Stimulated activated CD4-positive, alpha-beta T cell treated with anti-CD3 and anti-CD28 coated beads, Interleukin-2, amount 100 ng/mL, for 4 hours (primary cell): Measurements from ENCODE around the gene PLXNA1.

Experiments
- DNase-seq: peaks from one replicate; pipeline ENCODE4 v3.0.0-alpha.2; 2020; ENCODE audit warnings: low read depth

The PLXNA1 gene

DNA sequence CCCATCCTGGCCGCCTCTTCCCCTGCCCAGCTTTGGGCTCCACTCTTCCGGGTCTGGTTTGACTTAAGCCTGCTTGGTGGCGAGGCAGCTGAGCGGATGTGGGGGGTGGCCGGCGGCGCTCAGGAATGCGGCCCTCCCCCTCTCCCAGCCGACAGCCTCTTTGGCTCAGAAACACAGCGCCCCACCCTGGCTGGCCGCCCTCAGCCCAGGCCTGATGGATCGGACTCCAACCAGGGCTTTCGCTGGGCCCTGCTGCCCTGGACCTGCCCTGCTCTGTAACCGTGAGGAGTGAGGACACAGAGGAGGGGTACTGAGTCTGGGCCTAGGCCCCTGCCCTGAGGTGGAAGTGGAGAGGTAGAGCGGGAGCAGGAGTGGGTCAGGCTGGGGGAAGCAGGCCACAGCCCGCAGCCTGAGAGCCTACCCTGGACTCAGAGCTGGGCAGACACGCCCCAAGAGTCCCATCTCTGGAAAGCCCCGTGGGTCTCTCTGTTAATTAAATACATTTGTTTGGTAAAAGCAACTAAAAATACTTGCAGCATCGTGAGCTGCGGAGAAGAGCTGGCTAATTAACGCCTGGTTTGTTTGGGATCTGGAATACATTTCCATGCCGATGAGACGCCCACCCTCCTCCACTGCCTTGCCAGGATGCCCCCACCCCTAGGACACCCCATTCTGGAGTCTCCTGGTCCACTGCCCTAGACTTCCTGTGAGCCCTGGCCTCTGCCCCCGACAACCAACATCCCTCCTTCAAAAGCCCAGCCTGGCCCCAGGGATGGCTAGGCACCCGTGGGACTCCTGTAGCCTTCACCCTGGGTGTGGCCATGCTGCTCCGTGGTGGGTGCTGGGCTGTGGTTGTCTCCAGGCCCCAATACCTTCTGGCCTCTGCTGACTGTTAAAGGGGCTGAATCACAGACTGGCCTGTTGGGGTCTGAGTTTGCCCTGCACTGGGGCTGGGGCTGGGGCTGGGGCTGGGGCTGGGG, 19.6 kb downstream of the PLXNA1 start:
- no peak for DNase-seq

GRCh38 chr3:127003175-127003555, 20.2 kb downstream of the PLXNA1 start:
- DNase-seq: no peak

- no peak for DNase-seq
Measured at GRCh38 chr3:127003601-127004280, 20.8 kb downstream of the PLXNA1 start.

- no peak for DNase-seq
Measured at GRCh38 chr3:127004641-127005397, 21.9 kb downstream of the PLXNA1 start.

DNA sequence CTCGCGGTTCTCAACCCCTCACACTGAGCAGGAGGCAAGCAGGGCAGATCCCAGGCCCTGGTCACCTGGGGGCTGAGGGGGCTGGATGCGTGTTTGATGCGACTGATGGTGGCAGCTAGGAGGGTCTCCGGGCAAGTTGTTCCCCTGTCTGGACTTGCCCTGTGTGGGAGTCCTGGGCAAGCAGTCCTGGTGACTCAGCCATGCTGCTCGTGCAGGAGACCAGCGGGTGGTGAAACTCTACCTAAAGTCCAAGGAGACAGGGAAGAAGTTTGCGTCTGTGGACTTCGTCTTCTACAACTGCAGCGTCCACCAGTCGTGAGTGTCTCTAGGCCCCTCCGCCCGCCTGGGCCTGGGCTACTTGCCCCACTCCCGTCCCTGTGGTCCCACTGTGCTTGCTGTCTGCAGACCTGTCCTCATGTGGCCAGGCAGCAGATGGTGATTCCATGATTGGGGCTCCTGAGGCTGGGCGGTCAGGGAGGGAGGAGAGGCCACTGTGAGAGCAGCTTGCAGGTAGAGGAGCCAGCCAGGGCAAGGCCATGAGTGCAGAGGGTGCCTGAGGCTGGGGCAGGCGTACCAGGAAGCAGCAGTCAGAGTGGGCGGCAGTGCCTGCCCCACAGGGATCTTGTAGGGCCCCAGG, 23.1 kb downstream of the PLXNA1 start:
- no peak for DNase-seq

DNA sequence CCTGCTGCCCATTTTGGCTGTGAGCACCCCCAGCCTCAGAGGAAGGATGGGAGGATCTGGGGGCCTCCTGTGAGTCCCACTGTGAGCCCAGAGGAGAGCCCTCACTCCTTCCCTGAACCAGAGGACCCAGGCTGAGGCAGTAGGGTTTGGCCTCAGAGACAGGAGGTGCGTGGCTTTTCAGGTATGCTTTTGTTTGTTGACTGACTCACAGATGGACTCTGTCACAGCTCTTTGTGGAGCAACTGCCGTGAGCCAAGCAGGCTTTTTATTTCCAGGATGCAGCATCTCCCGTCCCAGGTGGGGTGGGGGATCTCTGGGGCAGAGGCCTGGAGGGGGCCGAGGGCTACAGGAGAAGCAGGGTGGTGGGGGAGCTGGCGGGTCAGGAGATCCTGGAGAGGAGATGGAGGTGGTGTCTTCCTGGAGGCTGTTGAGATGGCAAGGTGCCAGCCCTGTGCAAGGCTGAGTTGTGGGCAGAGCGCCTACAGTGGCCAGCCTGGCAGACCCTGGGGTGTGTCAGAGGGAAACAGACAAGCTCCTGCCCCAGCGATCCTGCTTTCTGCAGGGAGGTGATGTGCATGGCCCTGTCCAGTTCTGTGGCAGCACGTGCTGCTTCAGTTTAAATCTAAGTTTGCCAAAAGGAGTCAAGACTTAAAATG, 24.0 kb downstream of the PLXNA1 start:
- DNase-seq: no peak

DNA sequence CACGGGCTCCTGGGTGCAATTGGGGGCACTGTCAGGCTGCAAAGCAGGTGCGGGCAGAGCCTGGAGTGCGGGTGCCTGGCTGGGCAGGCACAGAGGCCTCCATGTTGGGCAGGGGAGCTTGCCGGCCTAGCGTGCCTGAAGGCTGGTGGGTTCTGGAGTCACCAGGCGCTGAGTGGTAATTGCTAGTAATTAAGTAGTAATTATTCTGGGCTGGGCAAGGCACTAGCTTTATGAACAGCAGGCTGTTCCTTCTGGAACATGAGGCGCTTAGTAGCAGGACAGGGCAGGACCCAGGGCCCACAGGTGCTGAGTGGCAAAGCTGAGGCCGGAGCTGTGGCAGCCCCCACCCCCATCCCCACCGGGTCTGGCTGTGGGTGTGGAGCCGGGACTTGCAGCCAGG, 25.3 kb downstream of the PLXNA1 start:
- DNase-seq: no peak

- no peak for DNase-seq
Measured at GRCh38 chr3:127009531-127009930, 26.6 kb downstream of the PLXNA1 start.

DNA sequence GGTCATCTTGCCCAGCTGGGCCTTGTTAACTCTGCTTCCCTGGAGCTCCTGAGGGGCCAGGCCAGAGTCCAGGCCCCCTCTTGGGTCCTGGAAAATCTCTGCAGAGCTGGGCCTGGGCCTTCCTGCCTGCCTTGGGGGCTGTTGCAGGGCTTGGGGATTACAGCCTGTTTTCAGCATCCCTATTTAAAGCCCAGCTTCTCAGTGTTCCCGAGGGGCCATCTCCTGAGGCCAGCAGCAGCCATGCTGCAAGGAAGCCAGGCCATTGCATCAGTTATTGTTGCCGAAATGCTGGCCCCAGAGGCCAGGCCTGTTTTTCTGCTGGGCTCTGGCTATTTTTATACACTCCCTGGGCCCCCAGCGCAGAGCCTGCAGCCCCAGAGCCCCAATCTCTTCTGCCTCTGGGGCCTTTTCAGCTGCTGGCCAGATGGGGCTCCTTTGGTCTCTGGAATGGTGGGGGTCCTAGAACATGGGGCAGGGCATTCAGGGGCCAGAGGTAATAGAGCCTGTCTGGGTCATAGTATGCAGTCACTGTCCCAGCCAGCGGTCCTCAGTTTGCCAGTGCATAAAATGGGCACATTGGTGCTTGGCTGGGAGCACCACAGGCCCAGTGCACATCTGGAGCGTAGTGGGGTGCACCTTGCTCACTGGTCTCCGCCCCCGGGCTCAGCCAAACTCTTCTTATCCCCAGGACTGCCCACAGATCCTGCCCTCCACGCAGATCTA, 28.5 kb downstream of the PLXNA1 start:
- no peak for DNase-seq

GRCh38 chr3:127012091-127012490, 29.2 kb downstream of the PLXNA1 start:
- DNase-seq: no peak

GRCh38 chr3:127013181-127013580, 30.3 kb downstream of the PLXNA1 start:
- DNase-seq: no peak

DNA sequence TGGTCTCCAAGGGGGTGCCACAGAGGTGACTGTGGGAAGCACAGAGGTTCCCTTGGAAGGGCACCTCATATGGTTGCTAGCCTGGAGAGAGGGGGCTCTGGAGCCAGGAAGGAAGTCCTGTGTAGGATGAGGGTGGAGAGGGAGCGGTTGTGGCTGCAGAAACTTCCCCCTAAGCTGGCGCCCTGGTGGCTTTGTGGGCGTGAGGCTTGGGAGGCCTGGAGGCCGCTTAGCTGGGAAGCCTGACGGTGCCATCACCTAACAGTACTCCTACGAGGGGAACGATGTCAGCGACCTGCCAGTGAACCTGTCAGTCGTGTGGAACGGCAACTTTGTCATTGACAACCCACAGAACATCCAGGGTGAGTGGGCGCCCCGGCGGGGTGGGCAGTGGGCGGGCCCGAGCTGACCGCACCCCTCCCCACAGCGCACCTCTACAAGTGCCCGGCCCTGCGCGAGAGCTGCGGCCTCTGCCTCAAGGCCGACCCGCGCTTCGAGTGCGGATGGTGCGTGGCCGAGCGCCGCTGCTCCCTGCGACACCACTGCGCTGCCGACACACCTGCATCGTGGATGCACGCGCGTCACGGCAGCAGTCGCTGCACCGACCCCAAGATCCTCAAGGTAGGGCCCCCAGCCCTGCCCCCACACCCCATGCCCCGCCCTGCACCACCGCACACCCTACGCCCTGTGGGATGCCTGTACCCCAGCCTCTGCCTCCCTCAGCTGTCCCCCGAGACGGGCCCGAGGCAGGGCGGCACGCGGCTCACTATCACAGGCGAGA, 31.0 kb downstream of the PLXNA1 start:
- no peak for DNase-seq

GRCh38 chr3:127014536-127015281, 31.8 kb downstream of the PLXNA1 start:
- DNase-seq: no peak

GRCh38 chr3:127015282-127016042, 32.5 kb downstream of the PLXNA1 start:
- no peak for DNase-seq

- DNase-seq: no peak
Measured at GRCh38 chr3:127016043-127016343, 33.1 kb downstream of the PLXNA1 start.

GRCh38 chr3:127016461-127016860, 33.5 kb downstream of the PLXNA1 start:
- no peak for DNase-seq

- no peak for DNase-seq
Measured at GRCh38 chr3:127017229-127017628, 34.3 kb downstream of the PLXNA1 start.

GRCh38 chr3:127017781-127018180, 34.9 kb downstream of the PLXNA1 start:
- no peak for DNase-seq
